SU-DHL-6 (cell line): ENCODE measurements around the gene ZFHX3.

Experiments used
- EZH2phosphoT487 ChIP-seq: fragments of 200-600 bp; sonication (generic), shearing (Covaris generic); conservative IDR thresholded peaks from 2 replicates; pipeline ENCODE4 v1.6.1; 2018; ENCODE audit warnings: mild to moderate bottlenecking, antibody characterized with exemption, low read length, moderate library complexity, mixed read lengths
- TF ChIP-seq, protein P1 (sequence below): fragments of 200-600 bp; sonication (generic); IDR thresholded peaks from one replicate; pipeline ENCODE4 v1.5.1; 2017; ENCODE audit warnings: antibody characterized with exemption, mild to moderate bottlenecking, low read length, moderate library complexity; ENCODE audit not compliant: insufficient read depth, poor library complexity, severe bottlenecking

DNA sequence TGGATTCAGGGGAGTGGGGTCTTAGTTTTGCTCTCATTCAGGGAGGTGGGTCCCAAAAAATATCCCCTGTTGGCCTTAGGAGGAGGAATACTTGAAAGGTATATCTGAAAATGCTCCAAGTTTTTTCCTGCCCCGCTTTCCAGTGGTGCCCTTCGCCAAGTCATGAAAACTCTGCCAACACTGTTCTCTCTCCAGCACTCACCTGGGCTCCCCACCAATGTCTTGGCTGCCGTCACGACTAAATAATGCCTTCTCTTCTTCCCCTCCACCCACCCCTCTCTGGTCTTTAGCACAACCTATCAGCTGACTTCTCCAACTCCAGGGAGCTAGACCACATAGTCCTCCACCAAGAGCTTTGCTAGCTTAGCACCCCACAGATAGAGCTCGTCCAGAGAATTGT lies 30.6 kb downstream of the ZFHX3 start:
- TF ChIP-seq, protein P1, sequence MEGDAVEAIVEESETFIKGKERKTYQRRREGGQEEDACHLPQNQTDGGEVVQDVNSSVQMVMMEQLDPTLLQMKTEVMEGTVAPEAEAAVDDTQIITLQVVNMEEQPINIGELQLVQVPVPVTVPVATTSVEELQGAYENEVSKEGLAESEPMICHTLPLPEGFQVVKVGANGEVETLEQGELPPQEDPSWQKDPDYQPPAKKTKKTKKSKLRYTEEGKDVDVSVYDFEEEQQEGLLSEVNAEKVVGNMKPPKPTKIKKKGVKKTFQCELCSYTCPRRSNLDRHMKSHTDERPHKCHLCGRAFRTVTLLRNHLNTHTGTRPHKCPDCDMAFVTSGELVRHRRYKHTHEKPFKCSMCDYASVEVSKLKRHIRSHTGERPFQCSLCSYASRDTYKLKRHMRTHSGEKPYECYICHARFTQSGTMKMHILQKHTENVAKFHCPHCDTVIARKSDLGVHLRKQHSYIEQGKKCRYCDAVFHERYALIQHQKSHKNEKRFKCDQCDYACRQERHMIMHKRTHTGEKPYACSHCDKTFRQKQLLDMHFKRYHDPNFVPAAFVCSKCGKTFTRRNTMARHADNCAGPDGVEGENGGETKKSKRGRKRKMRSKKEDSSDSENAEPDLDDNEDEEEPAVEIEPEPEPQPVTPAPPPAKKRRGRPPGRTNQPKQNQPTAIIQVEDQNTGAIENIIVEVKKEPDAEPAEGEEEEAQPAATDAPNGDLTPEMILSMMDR: no peak
- TF ChIP-seq EZH2phosphoT487: no peak
